GM12874 (cell line): Measurements from ENCODE around the gene ZBTB6.

Experiments used
- TF ChIP-seq, protein P1 (sequence below): IDR thresholded peaks from 2 replicates; pipeline ENCODE4 v1.5.1; 2011; ENCODE audit warnings: low read depth, mild to moderate bottlenecking, control low read depth, low read length, moderate library complexity; ENCODE audit not compliant: insufficient read depth

The ZBTB6 gene

DNA sequence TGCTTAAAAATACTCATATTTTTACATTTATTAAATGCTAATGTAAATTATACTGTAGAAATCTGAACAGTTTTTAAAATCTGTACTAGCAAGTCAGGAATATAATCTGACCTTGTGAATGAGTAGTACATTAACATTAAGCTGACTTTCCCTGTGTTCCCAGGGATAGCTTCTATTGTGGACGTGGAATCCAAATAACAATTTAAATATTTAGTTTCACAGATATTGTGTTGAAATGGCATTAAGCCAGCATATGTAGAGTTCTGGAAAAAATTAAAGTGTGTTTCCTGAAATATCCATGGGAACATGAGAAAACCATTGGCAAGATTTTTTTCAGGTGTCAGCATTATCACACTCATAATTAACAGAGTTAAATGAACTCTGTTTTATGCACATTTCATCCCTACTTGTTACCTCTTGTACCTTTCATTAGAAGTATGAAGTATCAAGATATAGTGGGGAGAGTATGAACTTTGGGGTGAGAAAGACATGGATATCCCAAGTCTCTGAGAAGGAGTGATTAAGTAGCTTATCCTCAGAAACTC lies 33.4 kb upstream of the ZBTB6 start:
- TF ChIP-seq, protein P1, sequence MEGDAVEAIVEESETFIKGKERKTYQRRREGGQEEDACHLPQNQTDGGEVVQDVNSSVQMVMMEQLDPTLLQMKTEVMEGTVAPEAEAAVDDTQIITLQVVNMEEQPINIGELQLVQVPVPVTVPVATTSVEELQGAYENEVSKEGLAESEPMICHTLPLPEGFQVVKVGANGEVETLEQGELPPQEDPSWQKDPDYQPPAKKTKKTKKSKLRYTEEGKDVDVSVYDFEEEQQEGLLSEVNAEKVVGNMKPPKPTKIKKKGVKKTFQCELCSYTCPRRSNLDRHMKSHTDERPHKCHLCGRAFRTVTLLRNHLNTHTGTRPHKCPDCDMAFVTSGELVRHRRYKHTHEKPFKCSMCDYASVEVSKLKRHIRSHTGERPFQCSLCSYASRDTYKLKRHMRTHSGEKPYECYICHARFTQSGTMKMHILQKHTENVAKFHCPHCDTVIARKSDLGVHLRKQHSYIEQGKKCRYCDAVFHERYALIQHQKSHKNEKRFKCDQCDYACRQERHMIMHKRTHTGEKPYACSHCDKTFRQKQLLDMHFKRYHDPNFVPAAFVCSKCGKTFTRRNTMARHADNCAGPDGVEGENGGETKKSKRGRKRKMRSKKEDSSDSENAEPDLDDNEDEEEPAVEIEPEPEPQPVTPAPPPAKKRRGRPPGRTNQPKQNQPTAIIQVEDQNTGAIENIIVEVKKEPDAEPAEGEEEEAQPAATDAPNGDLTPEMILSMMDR = no peak

DNA sequence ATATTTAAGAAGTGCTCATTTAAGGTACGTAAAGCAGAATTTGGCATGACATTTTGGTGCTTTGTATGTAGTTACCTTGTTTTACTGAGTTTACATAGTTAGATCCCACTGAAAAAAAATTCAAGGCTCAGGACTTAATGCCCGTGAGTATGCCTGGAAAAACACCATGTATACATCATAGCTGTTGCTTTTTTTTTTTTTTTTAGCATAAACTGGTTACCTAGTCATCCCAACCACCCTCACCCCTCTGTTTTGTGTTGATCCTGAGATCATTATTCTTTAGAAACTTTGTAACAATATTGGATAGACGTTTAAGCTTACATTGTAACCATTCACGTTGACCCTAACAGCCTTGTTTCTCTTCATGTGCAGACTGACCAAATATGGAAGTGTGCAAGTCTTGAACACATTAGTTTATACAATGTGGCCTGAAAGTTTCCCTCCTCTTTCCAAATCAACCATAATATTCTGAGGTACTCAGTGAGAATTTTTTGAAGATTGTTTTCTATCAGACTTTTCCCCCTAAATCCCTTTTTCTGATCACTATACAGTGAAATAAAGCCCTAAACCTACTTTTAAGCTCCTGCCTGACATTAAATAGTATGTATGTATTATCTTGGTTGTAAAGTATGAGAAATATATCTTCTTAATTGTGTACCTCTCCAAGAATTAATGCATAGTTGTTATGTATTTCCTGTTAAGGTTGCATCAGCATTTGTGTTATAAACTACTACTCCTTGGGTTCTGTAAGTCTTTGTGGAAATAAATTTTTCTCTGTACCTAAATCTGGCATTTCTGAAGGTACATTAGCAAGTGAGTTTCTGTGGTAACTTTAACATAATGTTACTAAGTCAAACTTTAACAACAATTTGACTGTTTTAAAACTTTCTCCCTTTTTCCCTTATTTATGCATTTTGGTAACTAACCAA lies 32.1 kb upstream of the ZBTB6 start:
- TF ChIP-seq, protein P1 = no peak

DNA sequence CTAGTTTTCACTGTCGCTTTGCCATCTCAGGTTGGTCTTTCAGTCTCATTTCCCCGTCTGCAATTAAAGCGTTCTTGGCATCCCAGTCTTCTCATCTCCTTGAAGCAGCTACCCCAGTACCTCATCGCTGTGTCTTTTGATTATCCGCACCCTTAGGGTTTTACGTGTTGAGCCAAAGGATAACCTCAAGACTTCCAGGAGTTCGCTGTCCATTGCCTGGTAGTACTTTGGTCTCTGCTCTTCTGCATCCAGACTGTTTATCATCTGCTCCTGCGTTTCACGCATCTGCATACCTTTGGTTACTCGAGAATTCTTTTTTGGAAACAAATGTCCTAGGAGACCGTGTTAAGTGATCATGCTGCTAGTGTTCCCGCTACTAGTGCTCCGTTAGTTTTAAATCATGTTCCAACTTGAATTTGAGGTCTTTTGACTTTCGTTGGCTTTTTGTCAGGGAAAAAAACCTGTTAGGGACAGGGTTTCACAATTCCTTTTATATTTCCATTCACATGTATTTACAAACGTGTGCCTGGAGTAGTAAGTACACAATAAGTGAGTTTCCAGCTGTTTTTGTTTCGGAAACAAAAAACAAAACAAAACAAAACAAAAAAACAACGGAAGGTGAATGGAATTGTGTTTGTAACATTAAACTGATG lies 28.6 kb upstream of the ZBTB6 start:
- TF ChIP-seq, protein P1 = no peak

DNA sequence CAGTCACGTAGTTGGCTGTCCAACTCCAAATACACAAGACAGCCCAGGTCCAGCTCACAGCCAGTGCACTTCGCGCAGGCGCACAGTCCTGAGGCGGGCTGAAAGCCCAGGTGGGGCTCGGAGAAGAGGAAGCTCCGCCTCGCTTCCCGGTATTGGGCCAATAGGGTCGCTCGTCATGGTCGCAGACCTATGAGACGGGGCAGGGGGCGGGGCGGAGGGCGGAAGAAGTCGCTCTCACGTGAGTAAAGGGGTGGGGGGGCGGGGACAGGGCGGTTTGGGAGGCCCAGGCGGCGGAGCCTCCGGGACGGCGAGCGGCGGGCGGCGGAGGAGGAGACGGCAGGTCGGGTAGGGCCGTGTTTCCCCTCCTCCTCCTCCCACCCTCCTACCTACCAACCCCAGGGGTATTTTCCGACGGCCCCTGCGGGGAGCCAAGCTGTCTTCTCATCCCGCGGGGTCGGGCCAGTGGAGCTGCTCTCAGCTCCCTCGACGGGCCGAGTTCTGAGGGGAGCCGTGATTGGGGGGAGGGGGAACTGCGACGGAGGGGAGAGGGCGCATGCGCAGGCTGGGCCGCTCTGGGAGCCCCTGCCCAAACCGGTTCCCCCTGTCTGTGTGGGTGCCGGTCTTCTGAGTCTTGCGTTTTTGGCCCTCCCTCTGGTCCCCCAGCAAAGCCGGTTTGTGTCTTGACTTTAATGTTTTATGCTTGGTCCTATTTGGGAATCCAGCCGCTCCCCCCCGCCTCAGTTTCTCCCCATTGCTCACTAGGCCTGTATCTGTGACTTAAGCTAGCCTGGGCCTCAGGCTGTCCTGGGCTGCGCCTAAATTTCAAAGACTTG lies 27.8 kb upstream of the ZBTB6 start, which contains the start of gene RABGAP1:
RABGAP1 (plus strand) TSS at position 272 of the 833 bp plus-strand sequence. CDS start 16,040 bp downstream, outside the sequence.
- TF ChIP-seq, protein P1 = no peak

DNA sequence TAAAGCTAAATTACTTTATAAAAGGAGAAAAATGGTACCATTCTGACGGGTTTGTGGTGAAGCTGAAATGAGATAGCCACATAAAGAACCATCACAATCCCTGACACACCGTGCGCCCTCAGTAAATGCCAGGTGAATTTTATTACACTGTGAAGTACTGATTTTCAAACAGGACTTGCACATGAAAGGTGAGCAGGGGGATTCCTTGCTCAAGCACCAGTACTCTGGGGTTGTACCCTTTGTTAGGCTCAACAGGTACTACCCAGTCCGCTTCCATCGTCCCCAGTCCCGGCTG lies 27.3 kb upstream of the ZBTB6 start:
- TF ChIP-seq, protein P1 = no peak

DNA sequence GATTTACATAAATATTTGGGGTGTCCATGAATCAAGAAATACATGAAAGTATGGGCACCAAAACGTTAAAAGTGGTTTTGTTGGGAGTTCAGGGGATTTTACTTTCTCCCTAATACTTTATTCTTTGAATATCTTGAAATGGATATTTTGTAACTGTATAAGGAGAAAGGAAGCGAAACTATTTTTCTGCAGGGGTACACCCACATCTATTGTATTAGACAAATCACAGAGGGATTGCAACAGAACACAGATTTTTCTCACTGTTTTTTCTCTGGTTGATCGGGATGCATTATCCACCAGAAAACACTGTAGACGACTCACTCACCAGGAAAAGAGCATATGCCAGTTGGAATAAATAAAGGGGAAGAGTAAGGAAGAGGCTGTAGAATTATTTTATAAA lies 26.5 kb upstream of the ZBTB6 start:
- TF ChIP-seq, protein P1 = no peak
